Astrocyte (in vitro differentiated cells and primary cell): ENCODE data around the gene RYR2.

Source experiments
- EZH2 ChIP-seq: IDR thresholded peaks from 2 replicates; pipeline ENCODE4 v1.6.1; 2012; ENCODE audit warnings: mild to moderate bottlenecking, low read length, inconsistent platforms; ENCODE audit not compliant: insufficient read depth
- TF ChIP-seq, protein P1 (sequence below): IDR thresholded peaks from 2 replicates; pipeline ENCODE4 v1.5.1; 2011; ENCODE audit warnings: low read depth, mild to moderate bottlenecking, inconsistent platforms, low read length, moderate library complexity; ENCODE audit not compliant: insufficient read depth

GRCh38 chr1:237690656-237691055 lies 648.7 kb downstream of the RYR2 start:
- TF ChIP-seq, protein P1, sequence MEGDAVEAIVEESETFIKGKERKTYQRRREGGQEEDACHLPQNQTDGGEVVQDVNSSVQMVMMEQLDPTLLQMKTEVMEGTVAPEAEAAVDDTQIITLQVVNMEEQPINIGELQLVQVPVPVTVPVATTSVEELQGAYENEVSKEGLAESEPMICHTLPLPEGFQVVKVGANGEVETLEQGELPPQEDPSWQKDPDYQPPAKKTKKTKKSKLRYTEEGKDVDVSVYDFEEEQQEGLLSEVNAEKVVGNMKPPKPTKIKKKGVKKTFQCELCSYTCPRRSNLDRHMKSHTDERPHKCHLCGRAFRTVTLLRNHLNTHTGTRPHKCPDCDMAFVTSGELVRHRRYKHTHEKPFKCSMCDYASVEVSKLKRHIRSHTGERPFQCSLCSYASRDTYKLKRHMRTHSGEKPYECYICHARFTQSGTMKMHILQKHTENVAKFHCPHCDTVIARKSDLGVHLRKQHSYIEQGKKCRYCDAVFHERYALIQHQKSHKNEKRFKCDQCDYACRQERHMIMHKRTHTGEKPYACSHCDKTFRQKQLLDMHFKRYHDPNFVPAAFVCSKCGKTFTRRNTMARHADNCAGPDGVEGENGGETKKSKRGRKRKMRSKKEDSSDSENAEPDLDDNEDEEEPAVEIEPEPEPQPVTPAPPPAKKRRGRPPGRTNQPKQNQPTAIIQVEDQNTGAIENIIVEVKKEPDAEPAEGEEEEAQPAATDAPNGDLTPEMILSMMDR = no peak
- TF ChIP-seq EZH2 = no peak
